ENCODE data around the gene CYB5R2. TPM values are rescaled to one million over a fixed set of nuclear protein-coding genes. Genes with fewer than 3 reads are reported as not detected.

CYB5R2 gene
- 22.3 and 25.9 TPM in 2 replicates for total RNA-seq

DNA sequence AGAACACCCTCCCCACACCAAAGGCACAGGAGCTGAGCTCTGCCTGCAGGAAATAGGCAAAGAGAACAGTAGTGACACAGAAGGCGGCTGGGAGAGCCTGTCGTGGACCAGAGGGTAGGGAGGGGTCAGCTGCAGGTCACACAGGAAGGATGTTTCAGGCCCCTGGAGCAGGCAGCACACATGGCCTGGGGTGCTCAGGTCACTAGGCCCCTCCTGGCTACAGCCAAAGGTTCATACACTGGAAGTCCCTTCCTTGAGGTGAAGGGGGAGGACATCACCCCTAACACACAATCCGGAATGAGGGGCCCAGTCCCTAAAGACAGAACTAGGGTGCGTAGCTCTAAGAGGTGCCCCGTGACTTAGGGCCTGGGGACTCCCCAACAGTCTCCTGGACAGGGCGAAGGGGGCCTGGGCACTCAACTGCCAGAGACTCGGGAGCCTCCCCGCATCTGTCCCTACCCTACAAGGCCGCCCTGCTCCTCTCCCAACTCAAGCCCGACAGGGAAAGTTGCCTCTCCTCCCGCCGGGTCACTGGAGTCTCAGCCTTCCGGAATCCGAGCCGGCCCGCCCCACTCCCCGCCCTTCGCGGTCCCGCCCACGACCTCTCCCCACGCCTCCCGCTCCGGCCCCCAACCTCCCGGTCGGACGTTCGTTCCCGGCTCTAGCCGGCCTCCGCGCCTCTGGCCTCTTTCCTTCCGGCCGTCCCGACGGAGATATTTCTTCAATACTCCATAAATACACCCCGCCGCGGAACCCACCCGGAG, at the start of gene CYB5R2:
TSS of gene CYB5R2 (minus strand) at position 541 of the 764 bp plus-strand sequence. CDS start 675 bp downstream, outside the sequence.
- ATAC-seq (ENCODE audit: low read depth) (peak; percentile 36), DNase-seq (peak; percentile 34)
- TF ChIP-seq, protein P1, sequence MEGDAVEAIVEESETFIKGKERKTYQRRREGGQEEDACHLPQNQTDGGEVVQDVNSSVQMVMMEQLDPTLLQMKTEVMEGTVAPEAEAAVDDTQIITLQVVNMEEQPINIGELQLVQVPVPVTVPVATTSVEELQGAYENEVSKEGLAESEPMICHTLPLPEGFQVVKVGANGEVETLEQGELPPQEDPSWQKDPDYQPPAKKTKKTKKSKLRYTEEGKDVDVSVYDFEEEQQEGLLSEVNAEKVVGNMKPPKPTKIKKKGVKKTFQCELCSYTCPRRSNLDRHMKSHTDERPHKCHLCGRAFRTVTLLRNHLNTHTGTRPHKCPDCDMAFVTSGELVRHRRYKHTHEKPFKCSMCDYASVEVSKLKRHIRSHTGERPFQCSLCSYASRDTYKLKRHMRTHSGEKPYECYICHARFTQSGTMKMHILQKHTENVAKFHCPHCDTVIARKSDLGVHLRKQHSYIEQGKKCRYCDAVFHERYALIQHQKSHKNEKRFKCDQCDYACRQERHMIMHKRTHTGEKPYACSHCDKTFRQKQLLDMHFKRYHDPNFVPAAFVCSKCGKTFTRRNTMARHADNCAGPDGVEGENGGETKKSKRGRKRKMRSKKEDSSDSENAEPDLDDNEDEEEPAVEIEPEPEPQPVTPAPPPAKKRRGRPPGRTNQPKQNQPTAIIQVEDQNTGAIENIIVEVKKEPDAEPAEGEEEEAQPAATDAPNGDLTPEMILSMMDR (IDR thresholded peaks at IDR 0.05): no peak
- H3K27ac Mint-ChIP-seq: peak within 1 kb of the TSS; percentile 86
- peaks cover 9% of the 10 kb centered on the region for H3K9me3 Mint-ChIP-seq
- peak within 1 kb of the TSS; percentile 85 for H3K4me3 Mint-ChIP-seq
- POLR2A ChIA-PET: interaction anchor here (1.0 to 3.6 kb wide), 4 partner anchors 151 to 160 kb away, joined by 3 to 19 read pairs (median 8); partner anchors contain the start of gene PPFIBP2
- peaks cover 17% of the 10 kb centered on the region for H3K27me3 Mint-ChIP-seq
- intact Hi-C loops (cut with micrococcal nuclease): loop anchor here (1.0 to 5.0 kb wide), 2 partner anchors 177 to 314 kb away; partner anchors contain the start of gene EIF3F
- peaks cover 52% of the 10 kb centered on the region for H3K4me1 Mint-ChIP-seq
- CTCF ChIA-PET: interaction anchor here (1.0 to 2.8 kb wide), 2 partner anchors 18 to 320 kb away, joined by 3 to 10 read pairs; no protein-coding TSS in a partner anchor
- peaks cover 7% of the 10 kb centered on the region for H3K36me3 Mint-ChIP-seq (ENCODE audit: low read depth)

DNA sequence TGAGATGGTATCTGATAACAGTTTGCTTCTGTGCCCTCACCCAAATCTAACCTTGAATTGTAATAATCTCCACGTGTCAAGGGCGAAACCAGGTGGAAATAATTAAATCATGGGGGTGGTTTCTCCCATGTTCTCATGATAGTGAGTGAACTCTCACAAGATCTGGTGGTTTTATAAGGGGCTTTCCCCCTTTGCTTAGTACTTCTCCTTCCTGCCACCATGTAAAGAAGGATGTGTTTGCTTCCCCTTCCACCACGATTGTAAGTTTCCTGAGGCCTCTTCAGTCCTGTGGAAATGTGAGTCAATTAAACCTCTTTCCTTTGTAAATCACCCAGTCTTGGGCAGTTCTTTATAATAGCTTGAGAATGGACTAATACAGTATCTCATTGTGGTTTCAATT, 41.5 kb upstream of the CYB5R2 start:
- TF ChIP-seq, protein P1 (IDR thresholded peaks at IDR 0.05): no peak
- H3K4me1 Mint-ChIP-seq: peaks cover 2% of the 10 kb centered on the region
- ATAC-seq (ENCODE audit: low read depth) (peak; percentile 18), DNase-seq (no peak)
- no peaks in the 10 kb centered on the region for H3K36me3 Mint-ChIP-seq (ENCODE audit: low read depth)
- H3K9me3 Mint-ChIP-seq: peaks cover 12% of the 10 kb centered on the region
- H3K27ac Mint-ChIP-seq: no peak overlapping the region
- peaks cover 8% of the 10 kb centered on the region for H3K27me3 Mint-ChIP-seq
- no peak overlapping the region for H3K4me3 Mint-ChIP-seq
- ChIA-PET CTCF (no interaction called here), POLR2A (no interaction called here)
- intact Hi-C loops (cut with micrococcal nuclease): no loop called here

DNA sequence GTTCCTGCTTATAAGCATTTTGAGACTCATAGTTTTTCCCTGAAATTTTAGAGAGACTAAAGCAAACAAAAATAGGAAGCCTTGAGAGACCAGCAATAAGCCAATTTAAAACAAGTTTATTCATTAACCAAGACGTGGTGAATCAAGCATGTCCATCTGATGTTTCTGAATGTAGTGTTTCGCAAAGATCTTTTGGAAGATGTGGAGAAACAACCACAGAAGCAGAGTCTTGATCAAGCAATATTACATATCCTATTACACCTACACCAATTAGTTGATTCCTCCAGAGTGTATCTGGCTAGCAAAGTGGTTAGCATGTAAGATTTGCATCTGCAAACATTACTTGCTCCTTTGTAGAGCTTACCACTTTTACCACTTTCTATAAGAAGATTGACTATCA, 33.1 kb upstream of the CYB5R2 start, which contains the start of gene OVCH2:
TSS of gene OVCH2 (minus strand) at position 101 of the 400 bp plus-strand sequence. CDS start at position 18, 83 bp downstream.
- CTCF ChIA-PET: no interaction called here
- DNase-seq: no peak
- Mint-ChIP-seq H3K9me3 (peaks cover 2% of the 10 kb centered on the region), H3K36me3 (ENCODE audit: low read depth) (no peaks in the 10 kb centered on the region), H3K4me1 (no peaks in the 10 kb centered on the region), H3K27me3 (peaks cover 21% of the 10 kb centered on the region), H3K27ac (no peak within 1 kb of the TSS), H3K4me3 (no peak within 1 kb of the TSS)
- intact Hi-C loops (cut with micrococcal nuclease): no loop called here
- no peak for ATAC-seq (ENCODE audit: low read depth)
- TF ChIP-seq, protein P1 (IDR thresholded peaks at IDR 0.05): no peak
- POLR2A ChIA-PET: no interaction called here

DNA sequence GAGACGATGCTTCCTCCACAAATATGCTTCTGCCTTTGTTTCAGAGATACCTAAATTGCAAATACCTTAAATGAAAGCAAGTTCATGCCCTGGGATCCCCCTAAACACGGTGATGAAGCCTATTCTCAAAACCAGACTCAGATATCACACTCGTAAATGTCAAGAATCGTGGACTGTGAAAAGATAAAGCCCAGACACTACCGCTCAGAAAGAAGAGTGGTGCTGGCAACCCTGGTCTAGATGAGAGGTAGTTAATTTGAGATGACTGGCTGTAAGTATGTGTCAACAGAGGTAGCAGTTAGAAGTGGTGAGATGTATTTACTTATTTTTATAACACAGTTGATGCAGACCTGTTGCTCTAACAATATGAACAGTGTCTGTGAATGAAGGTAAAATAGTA, 30.4 kb upstream of the CYB5R2 start:
- TF ChIP-seq, protein P1 (IDR thresholded peaks at IDR 0.05): no peak
- Mint-ChIP-seq H3K4me3 (no peak overlapping the region), H3K27me3 (peaks cover 14% of the 10 kb centered on the region), H3K36me3 (ENCODE audit: low read depth) (no peaks in the 10 kb centered on the region), H3K27ac (no peak overlapping the region), H3K9me3 (no peaks in the 10 kb centered on the region), H3K4me1 (no peaks in the 10 kb centered on the region)
- ATAC-seq (ENCODE audit: low read depth) (no peak), DNase-seq (no peak)
- intact Hi-C loops (cut with micrococcal nuclease): no loop called here
- CTCF ChIA-PET: no interaction called here
- POLR2A ChIA-PET: no interaction called here

DNA sequence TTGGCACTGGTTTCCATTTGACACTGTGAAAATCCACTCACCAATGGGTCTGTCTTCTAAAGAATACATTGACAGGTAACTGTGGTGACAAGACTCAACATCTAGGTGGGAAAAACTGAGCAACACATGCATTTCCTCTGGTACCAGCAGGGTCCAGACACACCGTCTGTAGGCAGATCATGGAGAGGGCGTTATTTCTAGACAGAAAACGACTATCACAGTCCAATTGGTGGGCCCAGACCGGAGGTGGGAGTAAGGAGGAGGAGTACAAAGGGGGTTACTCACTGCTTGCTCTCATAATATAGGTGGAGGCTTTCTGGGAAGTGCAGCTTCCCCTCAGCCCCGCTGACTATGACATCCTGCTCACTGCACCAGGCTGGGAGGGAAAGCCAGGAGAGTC, 23.1 kb upstream of the CYB5R2 start:
- Mint-ChIP-seq H3K27ac (no peak overlapping the region), H3K36me3 (ENCODE audit: low read depth) (no peaks in the 10 kb centered on the region), H3K27me3 (peaks cover 21% of the 10 kb centered on the region), H3K9me3 (no peaks in the 10 kb centered on the region), H3K4me1 (no peaks in the 10 kb centered on the region), H3K4me3 (no peak overlapping the region)
- DNase-seq (no peak), ATAC-seq (ENCODE audit: low read depth) (no peak)
- intact Hi-C loops (cut with micrococcal nuclease): loop anchor here (10.0 kb wide), 1 partner anchor 398 kb away; no protein-coding TSS in a partner anchor
- TF ChIP-seq, protein P1 (IDR thresholded peaks at IDR 0.05): no peak
- ChIA-PET CTCF (interaction anchor here (3.2 kb wide), 1 partner anchor 599 kb away, joined by 41 read pairs; no protein-coding TSS in a partner anchor), POLR2A (no interaction called here)

Data from activated B cell treated with CpG ODN at 0.5 μM for 24 hours (primary cell).